Bronchial epithelial cell (primary cell): ENCODE measurements around the gene METTL26. TPM values are rescaled to one million over a fixed set of nuclear protein-coding genes. Genes with fewer than 3 reads are reported as not detected.

Experiments used
- DNase-seq: peaks from one replicate; pipeline ENCODE4 v3.0.0-alpha.2; 2010; ENCODE audit warnings: low read depth
- FAIRE-seq: peaks from 2 replicates; lab custom pipeline; 2011; peaks lifted over from hg19 to GRCh38; lab: Jason Lieb, UNC
- H3K27me3 ChIP-seq: 2 replicates; pipeline ENCODE4 v1.5.1; 2011; ENCODE audit warnings: low read length; ENCODE audit not compliant: control insufficient read depth, insufficient read depth
- H3K36me3 ChIP-seq: 2 replicates; pipeline ENCODE4 v1.5.1; 2011; ENCODE audit warnings: low read length; ENCODE audit not compliant: control insufficient read depth, insufficient read depth
- H3K4me3 ChIP-seq: 2 replicates; pipeline ENCODE4 v1.5.1; 2011; ENCODE audit warnings: mild to moderate bottlenecking, low read depth, low read length, control low read depth
- CTCF ChIP-seq: IDR thresholded peaks from 2 replicates; pipeline ENCODE4 v1.5.1; 2011; ENCODE audit warnings: mild to moderate bottlenecking, moderate library complexity, low read length, control low read depth, inconsistent platforms; ENCODE audit not compliant: insufficient read depth, severe bottlenecking
- total RNA-seq: library from RNA; depleted of rRNA; stranded (reverse); fragments of >200 nt; gene quantifications from 2 replicates; pipeline ENCODE4 v1.2.1, GENCODE V29; 2014

METTL26 gene
- total RNA-seq, 1 donor from 2014 or later, result 50.8 TPM

GRCh38 chr16:591892-592517 lies 44.1 kb downstream of the METTL26 start:
- no peaks in the 10 kb centered on the region for H3K27me3 ChIP-seq
- no peak for TF ChIP-seq CTCF
- no peak for DNase-seq
- no peak for FAIRE-seq
- peak overlapping the region; percentile 27 for H3K4me3 ChIP-seq
- peaks cover 5% of the 10 kb centered on the region for H3K36me3 ChIP-seq

- peak overlapping the region; percentile 82 for H3K4me3 ChIP-seq
These were observed 44.9 kb downstream of the METTL26 start for GRCh38 chr16:591231-591630.

GRCh38 chr16:590815-591200 lies 45.3 kb downstream of the METTL26 start:
- no peak for TF ChIP-seq CTCF
- Histone ChIP-seq H3K4me3 (peak overlapping the region; percentile 82), H3K27me3 (no peaks in the 10 kb centered on the region), H3K36me3 (peaks cover 2% of the 10 kb centered on the region)
- DNase-seq (no peak), FAIRE-seq (no peak)

More at GRCh38 chr16:591231-591630, 44.9 kb downstream of the METTL26 start:
- no peak for TF ChIP-seq CTCF
- Histone ChIP-seq H3K27me3 (no peaks in the 10 kb centered on the region), H3K36me3 (peaks cover 4% of the 10 kb centered on the region)
- DNase-seq (no peak), FAIRE-seq (no peak)

- FAIRE-seq (no peak), DNase-seq (no peak)
- Histone ChIP-seq H3K4me3 (peak overlapping the region; percentile 82), H3K27me3 (no peaks in the 10 kb centered on the region), H3K36me3 (peaks cover 2% of the 10 kb centered on the region)
- TF ChIP-seq CTCF, result no peak
These were observed 45.8 kb downstream of the METTL26 start for GRCh38 chr16:590188-590814.

- H3K27me3 ChIP-seq, result no peaks in the 10 kb centered on the region
- DNase-seq (peak; percentile 85), FAIRE-seq (no peak)
- H3K4me3 ChIP-seq, result peak within 1 kb of the TSS; percentile 82
- peaks cover 2% of the 10 kb centered on the region for H3K36me3 ChIP-seq
- no peak for TF ChIP-seq CTCF
These were observed 46.4 kb downstream of the METTL26 start, which contains the start of gene RAB40C for GRCh38 chr16:589658-590187. RAB40C (plus strand) TSS chr16:590066; CDS start chr16:590292, 226 bp downstream.
